Endodermal cell (in vitro differentiated cells): ENCODE data around the gene KAZN. TPM values are rescaled to one million over a fixed set of nuclear protein-coding genes. Genes with fewer than 3 reads are reported as not detected.

Source experiments
- DNase-seq: peaks from one replicate; pipeline ENCODE4 v3.0.0-alpha.2; 2017
- H3K27ac ChIP-seq: 2 replicates; pipeline ENCODE4 v1.5.1; 2013; ENCODE audit warnings: mild to moderate bottlenecking, low read depth, low read length, moderate library complexity
- H3K27me3 ChIP-seq: 2 replicates; pipeline ENCODE4 v1.6.1; 2013; ENCODE audit warnings: mild to moderate bottlenecking, low read length, moderate library complexity; ENCODE audit not compliant: insufficient read depth, control insufficient read depth, poor library complexity, severe bottlenecking
- H3K36me3 ChIP-seq: 2 replicates; pipeline ENCODE4 v1.7.0; 2013; ENCODE audit warnings: mild to moderate bottlenecking, low read length, moderate library complexity; ENCODE audit not compliant: control insufficient read depth, insufficient read depth
- H3K4me1 ChIP-seq: one replicate; pipeline ENCODE4 v1.7.0; 2013; ENCODE audit warnings: low read length; ENCODE audit not compliant: control insufficient read depth, insufficient read depth
- H3K4me3 ChIP-seq: 2 replicates; pipeline ENCODE4 v1.5.1; 2013; ENCODE audit warnings: mild to moderate bottlenecking, low read length, moderate library complexity
- H3K9ac ChIP-seq: 2 replicates; pipeline ENCODE4 v1.6.1; 2013; ENCODE audit warnings: mild to moderate bottlenecking, low read length, moderate library complexity; ENCODE audit not compliant: poor library complexity, severe bottlenecking; ENCODE audit errors: extremely low read depth
- H3K9me3 ChIP-seq: 2 replicates; pipeline ENCODE4 v1.6.1; 2013; ENCODE audit warnings: mild to moderate bottlenecking, low read length, moderate library complexity; ENCODE audit not compliant: control insufficient read depth
- H3K27ac Mint-ChIP-seq: 2 replicates; pipeline ENCODE4 v1.8.0; 2020; ENCODE audit warnings: mixed read lengths
- H3K27me3 Mint-ChIP-seq: 2 replicates; pipeline ENCODE4 v1.8.0; 2021; ENCODE audit warnings: mild to moderate bottlenecking, mixed read lengths; ENCODE audit not compliant: insufficient read depth
- H3K36me3 Mint-ChIP-seq: 2 replicates; pipeline ENCODE4 v1.8.0; 2020; ENCODE audit warnings: low read depth, mixed read lengths
- H3K4me1 Mint-ChIP-seq: 2 replicates; pipeline ENCODE4 v1.8.0; 2020; ENCODE audit warnings: mixed read lengths
- H3K4me3 Mint-ChIP-seq: 2 replicates; pipeline ENCODE4 v1.8.0; 2020; ENCODE audit warnings: mild to moderate bottlenecking, moderate library complexity, mixed read lengths
- H3K9me3 Mint-ChIP-seq: 2 replicates; pipeline ENCODE4 v1.8.0; 2020; ENCODE audit warnings: mild to moderate bottlenecking, mixed read lengths
- CTCF ChIP-seq: fragments of 200-600 bp; sonication (generic); conservative IDR thresholded peaks from 2 replicates; pipeline ENCODE4 v1.5.0; 2021; ENCODE audit warnings: antibody characterized with exemption, mild to moderate bottlenecking
- WGBS, 2 experiments: methylation state at CpG; one replicate each; pipeline versions ENCODE4 v1.1.5 to v1.1.7; 2013; ENCODE audit warnings: missing lambda C conversion rate in 2 of 2, mixed read lengths in 1 of 2; ENCODE audit not compliant: insufficient coverage in 1 of 2, insufficient read length in 1 of 2; 5-methylcytosine and 5-hydroxymethylcytosine counted together
- total RNA-seq, 2 donors: library from RNA; stranded (reverse); fragmentation: NEBNext Ultra II Directional in 1 of 2; extraction: Animal tissue kit (Norgen Biotek cat#: 25700) in 1 of 2; gene quantifications; 2 replicates in 1 of 2; 3 replicates in 1 of 2; pipeline ENCODE4 v1.2.1, GENCODE V29; 2021

KAZN gene
- total RNA-seq, 2 donors from 2014 or later: 12.4 to 13.9 TPM

- H3K27ac ChIP-seq: no peak overlapping the region
- H3K4me3 Mint-ChIP-seq: no peak overlapping the region
- no peak for DNase-seq
- no peak for TF ChIP-seq CTCF
- no peaks in the 10 kb centered on the region for H3K36me3 ChIP-seq
- H3K27me3 ChIP-seq: no peaks in the 10 kb centered on the region
- H3K9ac ChIP-seq: no peak overlapping the region
- H3K4me1 Mint-ChIP-seq: peaks cover 21% of the 10 kb centered on the region
- H3K27ac Mint-ChIP-seq: no peak overlapping the region
- no peaks in the 10 kb centered on the region for H3K9me3 ChIP-seq
- no peak overlapping the region for H3K4me3 ChIP-seq
- H3K27me3 Mint-ChIP-seq: no peaks in the 10 kb centered on the region
- H3K36me3 Mint-ChIP-seq: no peaks in the 10 kb centered on the region
- H3K4me1 ChIP-seq: no peaks in the 10 kb centered on the region
- no peaks in the 10 kb centered on the region for H3K9me3 Mint-ChIP-seq
- WGBS, 2 experiments: 91 to 92% methylated on average over 8 to 11 of the region's 11 CpGs
Measured at GRCh38 chr1:14937288-14937949, 338.9 kb downstream of the KAZN start.

- no peak overlapping the region for H3K27ac ChIP-seq
- H3K9me3 ChIP-seq: no peaks in the 10 kb centered on the region
- Mint-ChIP-seq H3K36me3 (no peaks in the 10 kb centered on the region), H3K27me3 (no peaks in the 10 kb centered on the region), H3K4me1 (peaks cover 30% of the 10 kb centered on the region), H3K27ac (peak overlapping the region; percentile 41), H3K9me3 (no peaks in the 10 kb centered on the region), H3K4me3 (no peak overlapping the region)
- H3K9ac ChIP-seq: no peak overlapping the region
- no peak overlapping the region for H3K4me3 ChIP-seq
- peaks cover 5% of the 10 kb centered on the region for H3K4me1 ChIP-seq
- H3K36me3 ChIP-seq: no peaks in the 10 kb centered on the region
- no peak for DNase-seq
- 91 to 93% methylated on average over 6 to 9 of the region's 9 CpGs for WGBS, 2 experiments
- no peaks in the 10 kb centered on the region for H3K27me3 ChIP-seq
- TF ChIP-seq CTCF: no peak
Measured at GRCh38 chr1:14939527-14940284, 341.2 kb downstream of the KAZN start.

- Mint-ChIP-seq H3K4me3 (no peak overlapping the region), H3K36me3 (no peaks in the 10 kb centered on the region), H3K27me3 (no peaks in the 10 kb centered on the region), H3K4me1 (peaks cover 30% of the 10 kb centered on the region), H3K9me3 (no peaks in the 10 kb centered on the region), H3K27ac (peak overlapping the region; percentile 31)
- H3K9ac ChIP-seq: no peak overlapping the region
- 78 to 79% methylated on average over 2 to 7 of the region's 7 CpGs for WGBS, 2 experiments
- no peak for DNase-seq
- peaks cover 5% of the 10 kb centered on the region for H3K4me1 ChIP-seq
- H3K36me3 ChIP-seq: no peaks in the 10 kb centered on the region
- no peaks in the 10 kb centered on the region for H3K27me3 ChIP-seq
- no peak overlapping the region for H3K27ac ChIP-seq
- H3K4me3 ChIP-seq: no peak overlapping the region
- TF ChIP-seq CTCF: no peak
- H3K9me3 ChIP-seq: no peaks in the 10 kb centered on the region
Measured at GRCh38 chr1:14940285-14940870, 341.9 kb downstream of the KAZN start.
